HG02678 (cell line): Measurements from ENCODE around the gene GNG7.
A peak's percentile ranks its signal among the peaks of the same experiment; 100 is the strongest.
"Not testable (repeated sequence)": the region's sequence is repeated elsewhere in the genome, so short reads cannot be mapped to it uniquely, and the experiment has no call there.

Source experiments
- ATAC-seq: cut with Tn5 transposase; IDR thresholded peaks from one replicate; pipeline ENCODE4 v1.9.1; 2021; ENCODE audit warnings: mild to moderate bottlenecking, moderate library complexity; ENCODE audit not compliant: unreplicated experiment

The GNG7 gene

DNA sequence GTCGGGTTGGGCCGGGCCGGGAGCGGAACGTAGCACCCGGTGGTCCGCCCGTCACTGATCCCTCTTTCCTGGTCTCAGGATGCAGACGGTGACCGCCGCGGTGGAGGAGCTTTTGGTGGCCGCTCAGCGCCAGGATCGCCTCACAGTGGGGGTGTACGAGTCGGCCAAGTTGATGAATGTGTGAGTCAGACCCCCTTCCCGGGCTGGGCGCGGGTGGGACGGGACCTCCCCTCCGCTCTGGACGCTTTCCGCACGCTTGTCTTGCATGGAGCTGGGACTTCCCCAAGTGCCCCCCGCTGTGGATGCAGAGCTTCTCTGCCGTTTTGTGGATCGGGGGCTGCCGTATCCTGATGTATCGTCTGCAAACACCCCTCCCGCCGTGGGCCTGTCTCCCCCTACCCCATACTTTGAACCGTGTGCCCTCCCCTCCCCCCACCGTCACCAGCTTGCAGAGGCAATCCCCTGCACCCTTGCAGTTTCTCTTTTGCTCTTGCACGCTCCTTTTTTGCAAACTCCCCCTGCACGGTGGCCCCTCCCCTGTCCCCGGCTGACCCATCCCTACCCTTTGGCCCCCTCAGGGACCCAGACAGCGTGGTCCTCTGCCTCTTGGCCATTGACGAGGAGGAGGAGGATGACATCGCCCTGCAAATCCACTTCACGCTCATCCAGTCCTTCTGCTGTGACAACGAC lies 225.9 kb downstream of the GNG7 start:
- no peak for ATAC-seq

GRCh38 chr19:2475702-2476450 lies 226.6 kb downstream of the GNG7 start, which contains the start of gene GADD45B:
TSS of gene GADD45B (plus strand) at chr19:2476127. CDS start at chr19:2476359, 232 bp downstream.
- peak; percentile 56 for ATAC-seq

DNA sequence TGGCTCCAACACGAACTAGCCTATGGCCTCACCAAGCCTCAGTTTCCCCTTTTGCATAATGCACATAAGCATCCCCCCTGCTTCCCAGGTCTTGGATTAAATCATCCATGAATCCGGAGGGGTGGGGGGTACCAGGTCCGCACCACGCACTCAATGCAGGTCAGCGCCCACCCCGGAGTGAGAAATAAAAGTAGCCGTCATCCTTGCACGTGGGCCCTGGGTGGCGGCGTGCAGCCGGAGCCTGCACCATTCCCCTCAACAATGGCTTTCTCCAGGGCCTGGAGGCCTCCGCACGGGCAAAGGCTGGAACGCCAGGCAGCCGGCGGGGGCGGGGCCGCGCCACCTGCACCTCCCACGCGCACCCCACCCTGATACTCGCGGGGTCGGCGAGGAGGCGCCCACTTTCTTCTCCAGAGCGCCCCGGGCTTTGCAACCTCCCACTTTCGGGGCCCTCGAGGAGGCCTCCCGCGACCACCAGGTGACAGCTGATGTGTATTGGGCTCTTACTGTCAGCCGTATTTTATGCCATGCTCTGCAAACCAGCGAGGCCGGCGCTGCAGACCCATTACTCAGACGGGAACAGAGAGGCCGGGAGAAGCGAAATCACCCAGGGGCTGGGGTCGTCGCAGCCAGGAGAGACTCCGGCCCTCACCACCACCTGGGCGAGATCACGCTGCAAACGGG lies 227.3 kb downstream of the GNG7 start:
- peak; percentile 9 for ATAC-seq

DNA sequence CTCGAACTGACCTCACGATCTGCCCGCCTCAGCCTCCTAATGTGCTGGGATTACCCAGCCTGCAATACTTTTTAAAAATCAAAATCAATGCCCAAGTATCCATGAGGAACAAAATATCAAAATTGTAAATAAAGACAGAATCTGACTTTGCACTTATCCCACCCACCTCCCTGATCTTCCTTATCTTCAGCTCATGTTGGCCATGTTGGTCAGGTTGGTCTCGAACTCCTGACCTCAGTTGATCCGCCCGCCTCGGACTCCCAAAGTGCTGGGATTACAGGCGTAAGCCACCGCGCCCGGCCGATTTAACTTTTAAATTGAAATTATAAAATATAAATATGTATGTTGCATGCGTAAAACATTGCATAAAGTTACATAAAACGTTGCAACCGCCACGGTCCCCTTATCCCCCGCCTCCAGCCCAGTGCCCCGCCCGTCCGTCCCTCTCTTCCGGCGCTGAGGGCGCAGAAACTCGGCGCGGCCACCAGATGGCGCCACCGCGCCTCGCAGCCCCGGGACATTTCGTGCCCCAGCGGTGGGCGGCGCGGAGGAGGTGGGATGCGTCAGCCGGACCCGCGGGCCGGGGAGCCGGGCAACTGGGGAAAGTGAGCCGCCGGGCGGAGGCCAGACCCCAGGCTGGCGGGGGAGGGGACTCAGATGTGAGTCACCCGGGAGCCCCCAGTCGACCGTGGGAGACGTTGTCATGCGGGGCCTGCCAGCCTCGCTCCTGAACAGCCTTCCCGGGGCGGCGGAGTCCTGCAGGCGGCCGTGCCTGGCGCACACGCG lies 228.1 kb downstream of the GNG7 start:
- peak; percentile 31 for ATAC-seq

GRCh38 chr19:2469915-2470200 lies 232.6 kb downstream of the GNG7 start:
- not testable (repeated sequence) for ATAC-seq

GRCh38 chr19:2469102-2469914 lies 233.2 kb downstream of the GNG7 start:
- no peak for ATAC-seq

- no peak for ATAC-seq
Observed at GRCh38 chr19:2468596-2468995, 233.9 kb downstream of the GNG7 start.

DNA sequence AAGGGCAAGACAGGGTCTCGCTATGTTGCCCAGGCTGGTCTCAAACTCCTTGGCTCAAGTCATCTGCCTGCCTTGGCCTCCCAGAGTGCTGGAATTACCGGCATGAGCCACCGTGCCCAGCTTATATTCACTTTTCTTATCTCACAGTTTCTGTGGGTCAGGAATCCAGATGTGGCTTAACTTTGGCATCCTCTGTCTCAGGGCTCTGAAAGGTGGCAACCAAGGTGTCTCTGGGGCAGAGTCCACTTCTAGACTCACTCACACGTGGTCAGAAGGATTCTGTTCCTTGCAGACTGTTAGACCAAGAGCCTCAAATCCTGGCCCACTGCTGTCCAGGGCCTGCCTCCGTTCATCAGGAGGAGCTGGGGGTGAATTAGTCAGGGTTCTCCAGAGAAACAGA lies 238.1 kb downstream of the GNG7 start:
- ATAC-seq = no peak

- not testable (repeated sequence) for ATAC-seq
Observed at GRCh38 chr19:2463694-2464093, 238.8 kb downstream of the GNG7 start.

- ATAC-seq = no peak
Observed at GRCh38 chr19:2462635-2463421, 239.7 kb downstream of the GNG7 start.

DNA sequence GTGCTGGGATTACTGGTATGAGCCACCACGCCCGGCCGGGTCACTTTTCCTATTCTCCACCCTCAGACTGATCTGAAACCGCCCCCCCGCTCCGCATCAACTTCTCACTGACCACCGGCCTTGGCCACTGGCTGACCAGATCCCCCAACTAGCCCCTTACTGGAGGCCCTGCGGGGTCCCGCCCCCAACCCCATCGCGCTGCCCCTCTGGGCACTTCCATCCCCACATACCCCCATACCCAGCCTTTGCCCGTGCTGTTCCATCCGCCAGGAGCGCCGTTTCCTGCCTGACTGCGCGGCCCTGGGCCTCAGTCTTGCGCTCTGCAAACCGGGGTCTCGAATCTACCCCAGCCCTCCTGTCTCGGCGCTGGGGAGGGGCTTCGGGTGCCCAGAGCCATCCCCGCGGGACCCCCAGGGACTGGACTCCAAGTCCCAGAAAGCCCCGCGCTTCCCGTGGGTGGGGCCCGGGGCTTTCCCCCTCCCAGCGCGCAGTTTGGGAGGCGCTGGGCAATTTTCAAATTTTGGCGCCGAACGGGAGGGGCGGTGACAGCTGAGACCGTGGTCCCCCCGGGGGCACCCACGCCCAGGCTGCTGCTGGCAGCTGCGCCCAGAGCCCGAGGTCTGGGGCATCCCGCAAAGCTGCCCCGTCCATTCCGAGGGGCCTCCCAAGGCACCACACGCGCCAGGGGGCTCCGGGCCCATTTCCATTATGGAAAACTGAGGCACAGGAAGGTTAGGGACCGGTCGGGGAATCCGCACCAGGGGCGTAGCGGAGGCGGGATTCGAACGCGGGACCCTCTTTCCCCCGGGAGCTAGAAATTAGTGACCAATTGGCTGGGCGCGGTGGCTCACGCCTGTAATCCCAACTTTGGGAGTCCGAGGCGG lies 240.5 kb downstream of the GNG7 start:
- ATAC-seq = no peak
